ENCODE results near the gene DNAAF3. TPM values are rescaled to one million over a fixed set of nuclear protein-coding genes. Genes with fewer than 3 reads are reported as not detected.
A peak's percentile ranks its signal among the peaks of the same experiment; 100 is the strongest.

The DNAAF3 gene
- total RNA-seq, 2 experiments from 2014 or later = 0.65 TPM; not detected in 1

- H3K4me1 Mint-ChIP-seq = peaks cover 3% of the 10 kb centered on the region
- POLR2A ChIA-PET = no interaction called here
- no peak overlapping the region for H3K4me3 Mint-ChIP-seq
- ATAC-seq (ENCODE audit: low read depth) (no peak), DNase-seq (no peak)
- no peaks in the 10 kb centered on the region for H3K36me3 Mint-ChIP-seq
- no peaks in the 10 kb centered on the region for H3K9me3 Mint-ChIP-seq
- peaks cover 37% of the 10 kb centered on the region for H3K27me3 Mint-ChIP-seq
- no peak overlapping the region for H3K27ac Mint-ChIP-seq
Observed at GRCh38 chr19:55136399-55137102, 29.9 kb downstream of the DNAAF3 start.

GRCh38 chr19:55134736-55135135 is 31.7 kb downstream of the DNAAF3 start:
- peaks cover 36% of the 10 kb centered on the region for H3K27me3 Mint-ChIP-seq

GRCh38 chr19:55133639-55134444 is 32.6 kb downstream of the DNAAF3 start:
- Mint-ChIP-seq H3K4me1 (peaks cover 2% of the 10 kb centered on the region), H3K36me3 (no peaks in the 10 kb centered on the region), H3K9me3 (no peaks in the 10 kb centered on the region), H3K27ac (no peak overlapping the region), H3K27me3 (peaks cover 36% of the 10 kb centered on the region), H3K4me3 (no peak overlapping the region)
- POLR2A ChIA-PET = no interaction called here
- DNase-seq (no peak), ATAC-seq (ENCODE audit: low read depth) (no peak)

More at GRCh38 chr19:55134736-55135135, 31.7 kb downstream of the DNAAF3 start:
- no peaks in the 10 kb centered on the region for H3K36me3 Mint-ChIP-seq
- no peak overlapping the region for H3K4me3 Mint-ChIP-seq
- ATAC-seq (ENCODE audit: low read depth) = no peak
- peaks cover 2% of the 10 kb centered on the region for H3K4me1 Mint-ChIP-seq
- no peaks in the 10 kb centered on the region for H3K9me3 Mint-ChIP-seq
- POLR2A ChIA-PET = no interaction called here
- H3K27ac Mint-ChIP-seq = no peak overlapping the region
- no peak for DNase-seq

- ATAC-seq (ENCODE audit: low read depth) (no peak), DNase-seq (no peak)
- no peak overlapping the region for H3K27ac Mint-ChIP-seq
- H3K27me3 Mint-ChIP-seq = peaks cover 30% of the 10 kb centered on the region
- POLR2A ChIA-PET = no interaction called here
- H3K4me1 Mint-ChIP-seq = peaks cover 2% of the 10 kb centered on the region
- H3K4me3 Mint-ChIP-seq = no peak overlapping the region
- no peaks in the 10 kb centered on the region for H3K36me3 Mint-ChIP-seq
- H3K9me3 Mint-ChIP-seq = no peaks in the 10 kb centered on the region
Observed at GRCh38 chr19:55132453-55133129, 33.8 kb downstream of the DNAAF3 start.

- DNase-seq (no peak), ATAC-seq (ENCODE audit: low read depth) (no peak)
- peaks cover 33% of the 10 kb centered on the region for H3K27me3 Mint-ChIP-seq
- no peak overlapping the region for H3K4me3 Mint-ChIP-seq
- POLR2A ChIA-PET = no interaction called here
- H3K27ac Mint-ChIP-seq = no peak overlapping the region
- H3K4me1 Mint-ChIP-seq = peaks cover 2% of the 10 kb centered on the region
- no peaks in the 10 kb centered on the region for H3K9me3 Mint-ChIP-seq
- no peaks in the 10 kb centered on the region for H3K36me3 Mint-ChIP-seq
Observed at GRCh38 chr19:55131421-55131820, 35.0 kb downstream of the DNAAF3 start.

- peaks cover 27% of the 10 kb centered on the region for H3K4me1 Mint-ChIP-seq
- DNase-seq (no peak), ATAC-seq (ENCODE audit: low read depth) (no peak)
- H3K9me3 Mint-ChIP-seq = no peaks in the 10 kb centered on the region
- no peak overlapping the region for H3K27ac Mint-ChIP-seq
- H3K36me3 Mint-ChIP-seq = peaks cover 3% of the 10 kb centered on the region
- POLR2A ChIA-PET = interaction anchor here (1.3 kb wide), 1 partner anchor 220 kb away, joined by 3 read pairs; no protein-coding TSS in a partner anchor
- peaks cover 12% of the 10 kb centered on the region for H3K27me3 Mint-ChIP-seq
- peak overlapping the region; percentile 43 for H3K4me3 Mint-ChIP-seq
Observed at GRCh38 chr19:55119053-55119452, 47.4 kb downstream of the DNAAF3 start.

GRCh38 chr19:55118401-55118991 is 47.9 kb downstream of the DNAAF3 start:
- Mint-ChIP-seq H3K27me3 (peaks cover 7% of the 10 kb centered on the region), H3K27ac (peak overlapping the region; percentile 67), H3K36me3 (peaks cover 3% of the 10 kb centered on the region), H3K9me3 (no peaks in the 10 kb centered on the region), H3K4me1 (peaks cover 27% of the 10 kb centered on the region), H3K4me3 (peak overlapping the region; percentile 98)
- no peak for ATAC-seq (ENCODE audit: low read depth)
- POLR2A ChIA-PET = interaction anchor here (1.2 to 2.8 kb wide), 5 partner anchors 77 to 289 kb away, joined by 3 to 17 read pairs (median 5); partner anchors contain the start of gene UBE2S
- peak; percentile 46 for DNase-seq

- POLR2A ChIA-PET = interaction anchor here (0.6 to 2.8 kb wide), 12 partner anchors 11 to 458 kb away, joined by 3 to 17 read pairs (median 4); partner anchors contain the start of genes RDH13 and UBE2S
- DNase-seq (peak; percentile 97), ATAC-seq (ENCODE audit: low read depth) (peak; percentile 93)
- H3K9me3 Mint-ChIP-seq = no peaks in the 10 kb centered on the region
- H3K4me1 Mint-ChIP-seq = peaks cover 27% of the 10 kb centered on the region
- H3K4me3 Mint-ChIP-seq = peak overlapping the region; percentile 98
- H3K36me3 Mint-ChIP-seq = peaks cover 3% of the 10 kb centered on the region
- peak overlapping the region; percentile 93 for H3K27ac Mint-ChIP-seq
- H3K27me3 Mint-ChIP-seq = peaks cover under 1% of the 10 kb centered on the region
Observed at GRCh38 chr19:55117663-55118391, 48.6 kb downstream of the DNAAF3 start.

- Mint-ChIP-seq H3K9me3 (no peaks in the 10 kb centered on the region), H3K27ac (peak within 1 kb of the TSS; percentile 96), H3K4me1 (peaks cover 27% of the 10 kb centered on the region), H3K36me3 (peaks cover 3% of the 10 kb centered on the region), H3K27me3 (no peaks in the 10 kb centered on the region), H3K4me3 (peak within 1 kb of the TSS; percentile 98)
- ATAC-seq (ENCODE audit: low read depth) (peak; percentile 17), DNase-seq (no peak)
- POLR2A ChIA-PET = interaction anchor here (0.7 to 2.8 kb wide), 12 partner anchors 10 to 584 kb away, joined by 3 to 17 read pairs (median 5); partner anchors contain the start of genes RDH13 and UBE2S
Observed at GRCh38 chr19:55116859-55117662, 49.4 kb downstream of the DNAAF3 start, which contains the start of gene PPP1R12C. Gene PPP1R12C, minus strand, starts transcription at chr19:55117637. Its CDS starts 94 bp downstream, at chr19:55117543.

DNA sequence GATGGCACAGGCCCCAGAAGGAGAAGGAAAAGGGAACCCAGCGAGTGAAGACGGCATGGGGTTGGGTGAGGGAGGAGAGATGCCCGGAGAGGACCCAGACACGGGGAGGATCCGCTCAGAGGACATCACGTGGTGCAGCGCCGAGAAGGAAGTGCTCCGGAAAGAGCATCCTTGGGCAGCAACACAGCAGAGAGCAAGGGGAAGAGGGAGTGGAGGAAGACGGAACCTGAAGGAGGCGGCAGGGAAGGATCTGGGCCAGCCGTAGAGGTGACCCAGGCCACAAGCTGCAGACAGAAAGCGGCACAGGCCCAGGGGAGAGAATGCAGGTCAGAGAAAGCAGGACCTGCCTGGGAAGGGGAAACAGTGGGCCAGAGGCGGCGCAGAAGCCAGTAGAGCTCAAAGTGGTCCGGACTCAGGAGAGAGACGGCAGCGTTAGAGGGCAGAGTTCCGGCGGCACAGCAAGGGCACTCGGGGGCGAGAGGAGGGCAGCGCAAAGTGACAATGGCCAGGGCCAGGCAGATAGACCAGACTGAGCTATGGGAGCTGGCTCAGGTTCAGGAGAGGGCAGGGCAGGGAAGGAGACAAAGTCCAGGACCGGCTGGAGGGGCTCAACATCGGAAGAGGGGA is 50.1 kb downstream of the DNAAF3 start:
- H3K27me3 Mint-ChIP-seq = no peaks in the 10 kb centered on the region
- POLR2A ChIA-PET = interaction anchor here (0.7 to 2.8 kb wide), 9 partner anchors 9 to 584 kb away, joined by 3 to 17 read pairs (median 3); partner anchors contain the start of gene UBE2S
- no peaks in the 10 kb centered on the region for H3K9me3 Mint-ChIP-seq
- ATAC-seq (ENCODE audit: low read depth) (peak; percentile 46), DNase-seq (peak; percentile 61)
- peak overlapping the region; percentile 94 for H3K4me3 Mint-ChIP-seq
- H3K27ac Mint-ChIP-seq = peak overlapping the region; percentile 96
- peaks cover 3% of the 10 kb centered on the region for H3K36me3 Mint-ChIP-seq
- H3K4me1 Mint-ChIP-seq = peaks cover 27% of the 10 kb centered on the region

- POLR2A ChIA-PET = interaction anchor here (1.3 to 1.6 kb wide), 2 partner anchors 9 to 32 kb away, joined by 3 read pairs; no protein-coding TSS in a partner anchor
- Mint-ChIP-seq H3K36me3 (peaks cover 5% of the 10 kb centered on the region), H3K9me3 (no peaks in the 10 kb centered on the region), H3K4me3 (peak overlapping the region; percentile 94), H3K27me3 (no peaks in the 10 kb centered on the region), H3K27ac (peak overlapping the region; percentile 96), H3K4me1 (peaks cover 27% of the 10 kb centered on the region)
- no peak for DNase-seq
- ATAC-seq (ENCODE audit: low read depth) = no peak
Observed at GRCh38 chr19:55115446-55116065, 50.9 kb downstream of the DNAAF3 start.

Measured in activated naive CD8-positive, alpha-beta T cell treated with anti-CD3 and anti-CD28 coated beads, Interleukin-2, amount 10 ng/mL, durations not matched to agents 7 days and 5 days (primary cell).